HCT116 (cell line): ENCODE results near the gene TFF1. TPM values are rescaled to one million over a fixed set of nuclear protein-coding genes. Genes with fewer than 3 reads are reported as not detected.

ENCODE experiments used
- ATAC-seq: fragments of 200-7000 bp; cut with Tn5 transposase; 2 replicates; pipeline ENCODE4 v1.9.1; 2020; ENCODE audit warnings: mild to moderate bottlenecking, moderate library complexity
- BruUV-seq: library from RNA; stranded (reverse); fragments of 400-500 nt; replicated peaks from 2 replicates; lab custom pipeline; 2021; lab: Mats Ljungman, UMichigan
- CTCF ChIA-PET: fragments of 300-600 bp; sonication (Branson Sonifier 250); formaldehyde crosslinking; loops from one replicate; lab custom pipeline; 2021; ENCODE audit warnings: antibody characterized with exemption; lab: Charles Lee
- POLR2A ChIA-PET: fragments of 300-600, 350-600 bp; sonication (Branson Sonifier 250); formaldehyde crosslinking; loops from one replicate; lab custom pipeline; 2021; ENCODE audit warnings: antibody characterized with exemption; lab: Charles Lee
- RAD21 ChIA-PET, 2 experiments: fragments of 300-600 bp; sonication (Branson Sonifier 250); formaldehyde crosslinking; loops; one replicate each; lab custom pipeline; 2023; ENCODE audit warnings: low total read pairs in 2 of 2; ENCODE audit not compliant: uncharacterized antibody in 2 of 2, unreplicated experiment in 2 of 2, low non-redundant PET in 1 of 2; lab: Charles Lee
- DNase-seq: peaks from one replicate; pipeline ENCODE4 v3.0.0-alpha.2; 2010; ENCODE audit warnings: low read depth, low spot score
- H2AFZ ChIP-seq: fragments of 200-600 bp; shearing (Covaris generic), sonication (generic); 2 replicates; pipeline ENCODE4 v1.6.1; 2017; ENCODE audit warnings: low read depth, mixed run types, mixed read lengths, antibody characterized with exemption, low read length; ENCODE audit not compliant: poor library complexity, severe bottlenecking
- H3K27ac ChIP-seq: 2 replicates; pipeline ENCODE4 v1.5.1; 2012; ENCODE audit warnings: low read depth, low read length
- H3K27me3 ChIP-seq: fragments of 200-600 bp; sonication (generic); 2 replicates; pipeline ENCODE4 v1.6.1; 2016; ENCODE audit warnings: mixed run types, low read length, mixed read lengths; ENCODE audit not compliant: insufficient read depth
- H3K36me3 ChIP-seq, 2 experiments: fragments of 200-500 bp in 1 of 2; fragments of 200-600 bp in 1 of 2; sonication (Bioruptor generic) in 1 of 2; sonication (generic) in 1 of 2; 2 replicates each; pipeline versions ENCODE4 v1.5.1 to v1.6.1; 2014 to 2016; ENCODE audit warnings: low read length in 2 of 2, inconsistent platforms in 1 of 2, mixed read lengths in 1 of 2, mixed run types in 1 of 2; ENCODE audit not compliant: insufficient read depth in 2 of 2, control insufficient read depth in 1 of 2
- H3K4me1 ChIP-seq, 2 experiments: fragments of 200-600 bp in 1 of 2; sonication (generic) in 1 of 2; 2 replicates each; pipeline versions ENCODE4 v1.5.1 to v1.6.1; 2012 to 2017; ENCODE audit warnings: low read length in 2 of 2, inconsistent platforms in 1 of 2, mild to moderate bottlenecking in 1 of 2, mixed read lengths in 1 of 2, mixed run types in 1 of 2, moderate library complexity in 1 of 2; ENCODE audit not compliant: insufficient read depth in 2 of 2, control insufficient read depth in 1 of 2
- H3K4me2 ChIP-seq: fragments of 200-600 bp; sonication (generic); 2 replicates; pipeline ENCODE4 v1.6.1; 2017; ENCODE audit warnings: mixed run types, low read length, mixed read lengths
- H3K4me3 ChIP-seq, 2 experiments: fragments of 200-600 bp in 1 of 2; sonication (generic) in 1 of 2; replicated peaks in 1 of 2; 2 replicates each; pipeline ENCODE4 v1.5.1; 2011 to 2016; ENCODE audit warnings: low read length in 2 of 2, control low read depth in 1 of 2, low read depth in 1 of 2, mild to moderate bottlenecking in 1 of 2, mixed read lengths in 1 of 2, mixed run types in 1 of 2
- H3K79me2 ChIP-seq: fragments of 200-600 bp; sonication (generic); 2 replicates; pipeline ENCODE4 v1.6.1; 2017; ENCODE audit warnings: mild to moderate bottlenecking, mixed run types, low read length, moderate library complexity, mixed read lengths; ENCODE audit not compliant: insufficient read depth
- H3K9ac ChIP-seq: fragments of 200-600 bp; sonication (generic); 2 replicates; pipeline ENCODE4 v1.6.1; 2016; ENCODE audit warnings: low read length, mixed read lengths
- H3K9me2 ChIP-seq: fragments of 200-600 bp; sonication (generic), shearing (Covaris generic); 2 replicates; pipeline ENCODE4 v1.6.1; 2017; ENCODE audit warnings: mixed run types, mild to moderate bottlenecking, moderate library complexity; ENCODE audit not compliant: insufficient read depth
- H3K9me3 ChIP-seq, 2 experiments: fragments of 200-500 bp in 1 of 2; fragments of 200-600 bp in 1 of 2; sonication (Bioruptor generic) in 1 of 2; sonication (generic) in 1 of 2; 2 replicates each; pipeline ENCODE4 v1.6.1; 2014 to 2017; ENCODE audit warnings: low read length in 2 of 2, mixed read lengths in 2 of 2, inconsistent platforms in 1 of 2, low read depth in 1 of 2, mild to moderate bottlenecking in 1 of 2, mixed run types in 1 of 2, moderate library complexity in 1 of 2; ENCODE audit not compliant: control insufficient read depth in 1 of 2, insufficient read depth in 1 of 2
- H4K20me1 ChIP-seq: fragments of 200-600 bp; sonication (generic), shearing (Covaris generic); 2 replicates; pipeline ENCODE4 v1.6.1; 2017; ENCODE audit warnings: mixed run types, mild to moderate bottlenecking, moderate library complexity; ENCODE audit not compliant: insufficient read depth
- ELF1 ChIP-seq: IDR thresholded peaks from 2 replicates; pipeline ENCODE4 v1.6.1; 2012; ENCODE audit warnings: low read depth, borderline replicate concordance
- FOSL1 ChIP-seq: IDR thresholded peaks from 2 replicates; pipeline ENCODE4 v1.6.1; 2012; ENCODE audit warnings: low read depth
- JUND ChIP-seq: IDR thresholded peaks from 2 replicates; pipeline ENCODE4 v1.6.1; 2012
- SIN3A ChIP-seq: IDR thresholded peaks from 2 replicates; pipeline ENCODE4 v1.6.1; 2012; ENCODE audit warnings: low read depth
- SRF ChIP-seq: IDR thresholded peaks from 2 replicates; pipeline ENCODE4 v1.6.1; 2012; ENCODE audit warnings: low read depth
- TCF7L2 ChIP-seq: IDR thresholded peaks from 2 replicates; pipeline ENCODE4 v1.7.0; 2011; ENCODE audit warnings: borderline replicate concordance, inconsistent platforms; ENCODE audit not compliant: insufficient read depth, insufficient read length; ENCODE audit errors: extremely low read depth
- ZNF274 ChIP-seq: fragments of 200-500 bp; sonication (Bioruptor generic); IDR thresholded peaks from 2 replicates; pipeline ENCODE4 v1.6.1; 2014; ENCODE audit warnings: mild to moderate bottlenecking, low read depth, low read length, inconsistent platforms
- intact Hi-C: fragments of 100-400 bp; cut with micrococcal nuclease; formaldehyde crosslinking; loops from 2 replicates; pipeline ENCODE4 v1.10.0; 2022
- total RNA-seq: library from RNA; stranded (reverse); gene quantifications from one replicate; pipeline ENCODE4 v1.2.1, GENCODE V29; 2021; ENCODE audit not compliant: unreplicated experiment
- TF ChIP-seq, protein P1 (sequence below): IDR thresholded peaks from 2 replicates; pipeline ENCODE4 v1.6.1; 2011; ENCODE audit warnings: mild to moderate bottlenecking, low read length, moderate library complexity; ENCODE audit not compliant: insufficient replicate concordance; ENCODE audit errors: extremely low read depth
- TF ChIP-seq, protein P2 (sequence below): IDR thresholded peaks from 2 replicates; pipeline ENCODE4 v1.6.1; 2012

Gene TFF1
- total RNA-seq, 1 experiment from 2014 or later: 0.61 TPM

DNA sequence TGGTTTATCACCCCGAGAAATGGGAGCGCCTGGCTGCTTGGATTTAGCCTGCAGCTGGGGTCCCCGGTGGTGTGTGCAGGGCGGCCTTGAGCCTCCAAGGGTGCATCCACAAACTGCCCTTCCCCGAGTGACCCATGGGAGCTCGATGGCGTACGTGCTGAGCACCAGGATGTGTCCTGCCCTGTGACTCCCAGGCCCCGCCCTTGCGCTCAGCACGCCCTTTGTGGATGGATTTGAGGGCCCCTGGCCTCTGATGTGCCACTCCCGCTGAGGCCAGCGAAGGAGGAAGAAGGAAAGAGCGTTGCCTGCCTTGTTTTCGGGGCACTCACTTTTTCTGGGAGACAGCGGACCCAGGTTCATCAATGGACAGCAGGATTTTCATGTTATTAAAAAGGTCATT lies 49.4 kb downstream of the TFF1 start:
- Histone ChIP-seq H3K27ac (no peak overlapping the region), H3K4me3 (no peak overlapping the region), H3K9me3 (no peaks in the 10 kb centered on the region), H3K9me2 (no peaks in the 10 kb centered on the region), H2AFZ (no peak overlapping the region), H3K79me2 (no peaks in the 10 kb centered on the region), H3K4me1 (no peaks in the 10 kb centered on the region), H3K27me3 (no peaks in the 10 kb centered on the region), H3K4me2 (no peak overlapping the region), H3K36me3 (no peaks in the 10 kb centered on the region), H3K9ac (no peak overlapping the region), H4K20me1 (no peaks in the 10 kb centered on the region)
- ChIA-PET POLR2A (no interaction called here), CTCF (no interaction called here), RAD21 (no interaction called here)
- intact Hi-C loops: no loop called here
- BruUV-seq: no TSS peak
- TF ChIP-seq SIN3A (no peak), JUND (no peak), FOSL1 (no peak), ELF1 (no peak), SRF (no peak)
- ATAC-seq (no peak), DNase-seq (no peak)

DNA sequence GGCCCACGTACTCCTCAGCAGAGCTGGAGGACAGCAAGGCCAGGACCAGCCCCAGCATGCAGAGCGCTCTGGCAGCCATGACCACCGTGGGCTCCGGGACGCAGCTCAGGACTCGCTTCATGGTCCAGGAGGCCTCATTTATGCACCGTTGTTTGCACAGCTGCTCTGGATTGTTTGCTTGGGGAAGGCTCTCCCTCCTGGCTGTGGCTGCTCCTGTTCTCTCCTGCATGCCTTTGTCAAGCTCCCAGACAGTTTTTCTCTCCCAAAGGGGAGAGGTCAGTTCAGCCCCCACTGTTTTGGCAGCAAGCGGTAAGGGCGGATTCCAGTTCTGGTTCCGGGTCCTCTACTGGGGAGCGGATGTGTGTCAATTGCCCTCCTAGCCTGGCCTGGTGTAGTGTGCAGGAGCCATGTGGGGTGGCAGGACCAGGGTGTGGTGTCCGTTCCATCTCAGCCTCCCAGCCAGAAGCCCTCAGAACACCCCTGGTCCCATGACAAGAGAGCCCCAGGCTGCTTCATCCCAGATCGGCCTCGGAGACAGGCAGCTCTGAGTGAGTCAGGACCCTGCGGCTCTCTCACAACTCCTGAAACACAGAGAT lies 50.9 kb downstream of the TFF1 start, which contains the start of gene TFF3:
TSS of gene TFF3 (minus strand) at position 114 of the 596 bp plus-strand sequence. CDS start at position 79, 35 bp downstream.
- Histone ChIP-seq H3K36me3 (no peaks in the 10 kb centered on the region), H3K79me2 (no peaks in the 10 kb centered on the region), H3K9me3 (no peaks in the 10 kb centered on the region), H3K27me3 (no peaks in the 10 kb centered on the region), H3K9me2 (no peaks in the 10 kb centered on the region)
- no peak for DNase-seq
- no TSS peak for BruUV-seq
- intact Hi-C loops: no loop called here
- TF ChIP-seq ZNF274 (no peak), JUND (no peak), TCF7L2 (no peak), FOSL1 (no peak)
- TF ChIP-seq, protein P1, sequence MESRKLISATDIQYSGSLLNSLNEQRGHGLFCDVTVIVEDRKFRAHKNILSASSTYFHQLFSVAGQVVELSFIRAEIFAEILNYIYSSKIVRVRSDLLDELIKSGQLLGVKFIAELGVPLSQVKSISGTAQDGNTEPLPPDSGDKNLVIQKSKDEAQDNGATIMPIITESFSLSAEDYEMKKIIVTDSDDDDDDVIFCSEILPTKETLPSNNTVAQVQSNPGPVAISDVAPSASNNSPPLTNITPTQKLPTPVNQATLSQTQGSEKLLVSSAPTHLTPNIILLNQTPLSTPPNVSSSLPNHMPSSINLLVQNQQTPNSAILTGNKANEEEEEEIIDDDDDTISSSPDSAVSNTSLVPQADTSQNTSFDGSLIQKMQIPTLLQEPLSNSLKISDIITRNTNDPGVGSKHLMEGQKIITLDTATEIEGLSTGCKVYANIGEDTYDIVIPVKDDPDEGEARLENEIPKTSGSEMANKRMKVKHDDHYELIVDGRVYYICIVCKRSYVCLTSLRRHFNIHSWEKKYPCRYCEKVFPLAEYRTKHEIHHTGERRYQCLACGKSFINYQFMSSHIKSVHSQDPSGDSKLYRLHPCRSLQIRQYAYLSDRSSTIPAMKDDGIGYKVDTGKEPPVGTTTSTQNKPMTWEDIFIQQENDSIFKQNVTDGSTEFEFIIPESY: no peak
- TF ChIP-seq, protein P2, sequence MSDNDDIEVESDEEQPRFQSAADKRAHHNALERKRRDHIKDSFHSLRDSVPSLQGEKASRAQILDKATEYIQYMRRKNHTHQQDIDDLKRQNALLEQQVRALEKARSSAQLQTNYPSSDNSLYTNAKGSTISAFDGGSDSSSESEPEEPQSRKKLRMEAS: no peak
- TF ChIP-seq, all 23 proteins: peak for 0
- Histone ChIP-seq H3K9ac (no peak within 1 kb of the TSS), H3K4me2 (no peak within 1 kb of the TSS), H4K20me1 (no peaks in the 10 kb centered on the region), H3K4me1 (no peaks in the 10 kb centered on the region; a peak in 1 of 4 replicates), H2AFZ (no peak within 1 kb of the TSS), H3K4me3 (no peak within 1 kb of the TSS), H3K27ac (no peak within 1 kb of the TSS)
- CTCF ChIA-PET: no interaction called here
- RAD21 ChIA-PET: no interaction called here
- no peak for ATAC-seq
- POLR2A ChIA-PET: no interaction called here
